ENCODE results near the gene FBXW10. TPM values are rescaled to one million over a fixed set of nuclear protein-coding genes. Genes with fewer than 3 reads are reported as not detected.
A peak's percentile ranks its signal among the peaks of the same experiment; 100 is the strongest.
"Not testable (repeated sequence)": the region's sequence is repeated elsewhere in the genome, so short reads cannot be mapped to it uniquely, and the experiment has no call there.

Gene FBXW10
- polyA plus RNA-seq, 4 donors = 0.33 to 1.0 (median 0.83) TPM

DNA sequence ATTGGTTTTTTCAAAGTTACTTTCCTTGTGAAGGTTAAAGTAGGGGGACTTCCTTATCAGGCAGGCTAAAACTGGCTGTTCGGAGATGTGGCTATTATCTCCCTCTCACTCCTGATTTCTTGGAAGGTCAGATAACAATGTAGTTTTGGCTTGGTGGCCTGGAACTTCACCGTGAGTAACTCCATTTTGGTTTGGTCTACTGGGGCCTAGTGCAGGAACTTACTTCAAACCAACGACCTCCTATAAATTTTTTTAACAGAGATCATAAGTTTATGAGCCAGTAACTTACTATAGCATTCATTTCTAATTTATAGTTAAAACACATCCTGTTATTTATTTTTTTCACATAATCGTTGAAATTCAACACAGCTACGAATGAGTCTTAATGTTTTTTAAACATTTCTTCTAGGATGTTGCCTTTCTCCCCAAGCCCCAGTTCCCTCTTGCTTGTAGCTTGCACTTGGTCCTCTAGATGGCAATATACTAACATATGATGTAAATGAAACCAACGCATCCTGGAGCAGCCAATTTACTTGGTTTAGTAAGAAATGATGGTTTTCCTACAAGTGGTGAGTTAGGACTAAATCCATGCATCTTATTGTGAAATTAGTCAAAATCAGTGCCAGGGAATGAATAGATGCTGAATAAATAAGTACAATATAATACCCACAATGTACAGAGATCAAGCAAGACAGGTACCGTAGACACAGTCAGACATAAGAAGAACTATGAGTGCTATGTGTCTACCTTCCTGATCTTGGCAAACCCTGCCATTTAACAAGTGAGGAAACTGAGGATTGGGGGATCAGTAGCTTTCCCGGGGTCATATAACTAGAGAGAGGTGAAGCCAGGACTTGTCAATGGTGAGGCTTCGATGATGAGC, 72.9 kb downstream of the FBXW10 start:
- peak in 3 of 4 donors; percentile 10 to 47 (median 20) for DNase-seq (ENCODE audit: low read depth in 4 of 4, low spot score in 2 of 4)

DNA sequence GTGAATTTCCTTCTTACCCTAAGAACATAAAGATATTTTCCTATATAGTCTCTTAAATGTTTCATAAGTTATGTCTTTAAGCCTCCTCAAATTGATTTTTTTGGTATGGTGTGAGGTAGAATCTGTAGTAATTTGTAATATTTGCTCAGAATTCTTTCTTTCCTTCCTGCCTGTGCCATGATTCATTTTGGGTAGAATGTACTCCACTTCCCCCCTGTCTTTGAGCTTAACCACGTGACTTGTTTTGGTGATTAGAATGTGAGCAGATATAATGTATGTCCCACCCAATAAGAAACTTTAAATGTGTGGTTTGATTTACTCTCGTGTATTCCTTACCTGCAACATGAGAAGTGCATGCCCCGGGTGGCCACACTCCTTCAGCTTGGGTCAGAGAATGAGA, 77.6 kb downstream of the FBXW10 start:
- not testable (repeated sequence) for DNase-seq (ENCODE audit: low read depth in 4 of 4, low spot score in 2 of 4)

DNA sequence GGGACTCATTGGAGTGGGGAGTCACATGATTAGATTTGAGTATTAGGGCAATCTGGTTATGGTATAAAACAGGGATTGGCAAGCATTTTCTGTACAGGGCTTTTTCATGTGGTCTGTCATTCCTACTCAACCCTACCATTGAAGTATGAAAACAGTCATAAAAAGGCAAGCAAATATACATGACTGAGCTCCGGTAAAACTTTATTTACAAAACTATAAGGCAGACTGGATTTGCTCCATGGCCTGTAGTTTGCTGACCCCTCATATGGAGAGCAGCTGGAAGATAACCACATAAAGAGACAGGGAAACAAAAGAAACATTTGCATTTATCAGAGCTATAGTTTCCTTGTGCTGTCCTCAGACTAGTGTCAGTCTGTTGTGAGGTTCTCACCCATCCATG, 83.8 kb downstream of the FBXW10 start:
- DNase-seq (ENCODE audit: low read depth in 4 of 4, low spot score in 2 of 4) = not testable (repeated sequence)

Other genes starting within 250 kb of the FBXW10 start
- not detected for gene TBC1D28, start 99.7 kb upstream of the FBXW10 start, polyA plus RNA-seq (ENCODE audit: insufficient read length in 4 of 4)
- 1 to 10 TPM; 3.8 to 8.1 (median 4.7) TPM for gene FOXO3B, start 61.7 kb upstream of the FBXW10 start, polyA plus RNA-seq (ENCODE audit: insufficient read length in 4 of 4)
- gene TVP23B, start 37.1 kb downstream of the FBXW10 start, polyA plus RNA-seq (ENCODE audit: insufficient read length in 4 of 4) = 10 to 100 TPM; 42.7 to 56.1 (median 48.8) TPM
- gene PRPSAP2, start 114.1 kb downstream of the FBXW10 start, polyA plus RNA-seq (ENCODE audit: insufficient read length in 4 of 4) = 10 to 100 TPM; 54.2 to 66.9 (median 57.3) TPM
- gene SLC5A10, start 208.1 kb downstream of the FBXW10 start, polyA plus RNA-seq (ENCODE audit: insufficient read length in 4 of 4) = under 1 TPM; 0.22 to 0.77 (median 0.45) TPM

All from left renal cortex interstitium (tissue), 4 donors.